GM12878 (cell line): ENCODE results near the gene UQCC5. TPM values are rescaled to one million over a fixed set of nuclear protein-coding genes. Genes with fewer than 3 reads are reported as not detected.

ENCODE experiments used
- ATAC-seq: fragments of 200-7000 bp; cut with Tn5 transposase; 3 replicates; pipeline ENCODE4 v1.9.1; 2020; ENCODE audit warnings: mild to moderate bottlenecking, moderate library complexity
- BruUV-seq: library from RNA; stranded (reverse); fragments of 400-500 nt; replicated peaks from 2 replicates; lab custom pipeline; 2021; lab: Mats Ljungman, UMichigan
- CTCF ChIA-PET: fragments of 300-600 bp; sonication (Branson Sonifier 250); formaldehyde crosslinking; extraction: SDS; loops from one replicate; lab custom pipeline; 2021; ENCODE audit warnings: inconsistent platforms; lab: Yijun Ruan, JAX
- POLR2A ChIA-PET: fragments of 350-600 bp; formaldehyde crosslinking; extraction: SDS; loops from one replicate; lab custom pipeline; 2021; ENCODE audit warnings: inconsistent platforms; lab: Charles Lee
- RAD21 ChIA-PET: fragments of 300-600 bp; sonication (Branson Sonifier 250); formaldehyde crosslinking; loops from one replicate; lab custom pipeline; 2023; ENCODE audit warnings: antibody characterized with exemption; ENCODE audit not compliant: unreplicated experiment; lab: Charles Lee
- SMC1A ChIA-PET: fragments of 300-600 bp; sonication (Branson Sonifier 250); formaldehyde crosslinking; loops from one replicate; lab custom pipeline; 2023; ENCODE audit not compliant: unreplicated experiment, uncharacterized antibody; lab: Charles Lee
- DNase-seq: peaks from one replicate; pipeline ENCODE4 v3.0.0-alpha.2; 2011; ENCODE audit warnings: low read depth, low spot score
- FAIRE-seq: peaks from 3 replicates; lab custom pipeline; 2011; peaks lifted over from hg19 to GRCh38; lab: Jason Lieb, UNC
- H2AFZ ChIP-seq: 2 replicates; pipeline ENCODE4 v1.6.0; 2011; ENCODE audit warnings: low read depth, low read length, control low read depth; ENCODE audit not compliant: control insufficient read depth
- H3K27ac ChIP-seq: 2 replicates; pipeline ENCODE4 v1.5.1; 2011; ENCODE audit warnings: control low read depth; ENCODE audit not compliant: control insufficient read depth, insufficient read depth
- H3K27me3 ChIP-seq, 2 experiments: replicated peaks in 1 of 2; 2 replicates each; pipeline versions ENCODE4 v1.6.0 to v1.6.1; 2011; ENCODE audit warnings: low read length in 1 of 2; ENCODE audit not compliant: control insufficient read depth in 2 of 2, insufficient read depth in 2 of 2
- H3K36me3 ChIP-seq, 2 experiments: 2 replicates each; pipeline ENCODE4 v1.5.1; 2011; ENCODE audit warnings: low read length in 1 of 2; ENCODE audit not compliant: control insufficient read depth in 2 of 2, insufficient read depth in 2 of 2
- H3K4me1 ChIP-seq: 2 replicates; pipeline ENCODE4 v1.6.1; 2011; ENCODE audit warnings: mild to moderate bottlenecking, low read length, moderate library complexity, mixed read lengths; ENCODE audit not compliant: control insufficient read depth, insufficient read depth
- H3K4me2 ChIP-seq: 2 replicates; pipeline ENCODE4 v1.6.0; 2011; ENCODE audit warnings: control low read depth; ENCODE audit not compliant: control insufficient read depth, insufficient read depth
- H3K4me3 ChIP-seq: fragments of 200-600 bp; sonication (generic); 2 replicates; pipeline ENCODE4 v1.5.1; 2016
- H3K79me2 ChIP-seq: 2 replicates; pipeline ENCODE4 v1.6.0; 2011; ENCODE audit warnings: low read length; ENCODE audit not compliant: control insufficient read depth, insufficient read depth
- H3K9ac ChIP-seq: 2 replicates; pipeline ENCODE4 v1.8.0; 2011; ENCODE audit warnings: low read length, control low read depth, mixed read lengths; ENCODE audit not compliant: control insufficient read depth, insufficient read depth
- H3K9me3 ChIP-seq: replicated peaks from 3 replicates; pipeline ENCODE4 v1.5.1; 2011; ENCODE audit warnings: mild to moderate bottlenecking, low read length; ENCODE audit not compliant: control insufficient read depth, insufficient read depth
- H4K20me1 ChIP-seq: 2 replicates; pipeline ENCODE4 v1.6.0; 2011; ENCODE audit not compliant: control insufficient read depth, insufficient read depth
- E2F8 ChIP-seq: fragments of 450-650 bp; IDR thresholded peaks from 2 replicates; pipeline ENCODE4 v1.6.1; 2018; ENCODE audit warnings: mild to moderate bottlenecking, low read depth, moderate library complexity; ENCODE audit not compliant: partially characterized antibody
- KLF5 ChIP-seq: fragments of 450-650 bp; IDR thresholded peaks from 2 replicates; pipeline ENCODE4 v1.6.1; 2014; ENCODE audit warnings: mild to moderate bottlenecking; ENCODE audit not compliant: partially characterized antibody
- MYC ChIP-seq: IDR thresholded peaks from 2 replicates; pipeline ENCODE4 v1.6.1; 2011; ENCODE audit warnings: mild to moderate bottlenecking, low read length, moderate library complexity, inconsistent platforms; ENCODE audit not compliant: insufficient read depth, insufficient replicate concordance, insufficient read length, severe bottlenecking
- ZNF274 ChIP-seq: IDR thresholded peaks from one replicate; pipeline ENCODE4 v1.8.0; 2011; ENCODE audit not compliant: insufficient read length, insufficient read depth
- ZZZ3 ChIP-seq: IDR thresholded peaks from 2 replicates; pipeline ENCODE4 v1.6.1; 2011; ENCODE audit warnings: low read depth; ENCODE audit not compliant: control insufficient read depth, insufficient read length
- WGBS: methylation state at CpG from one replicate; pipeline ENCODE4 v1.1.6; 2016; ENCODE audit warnings: low lambda C conversion rate; ENCODE audit not compliant: insufficient replicate concordance, insufficient coverage; ENCODE audit errors: missing lambda C conversion rate; 5-methylcytosine and 5-hydroxymethylcytosine counted together
- in situ Hi-C: fragments of 300-500 bp; cut with MboI; formaldehyde crosslinking; loops from 9 replicates; pipeline ENCODE4 v1.14.3; 2018; ENCODE audit warnings: mixed read lengths
- intact Hi-C: fragments of 100-400 bp; cut with micrococcal nuclease; formaldehyde crosslinking; loops from one replicate; pipeline ENCODE4 v1.14.2; 2022; ENCODE audit not compliant: unreplicated experiment
- polyA plus RNA-seq, 11 experiments: library from polyadenylated mRNA; depleted of rRNA in 4 of 11; unstranded in 6 of 11; stranded (reverse) in 5 of 11; fragments of >200 nt; fragmentation: Nextera tagmentation in 4 of 11; fragmentation: Illumina TruSeq in 1 of 11; extraction: Ambion mirVana in 4 of 11; extraction: Trizol in 1 of 11; gene quantifications; 1 replicate in 1 of 11; 2 replicates in 10 of 11; pipeline versions ENCODE4 v1.2.1 to v1.2.3, GENCODE V29; 2011 to 2016; ENCODE audit warnings: inconsistent platforms in 2 of 11, missing spikeins in 2 of 11, low read depth in 1 of 11
- total RNA-seq, 4 experiments: library from RNA; depleted of rRNA in 3 of 4; stranded (reverse); fragments of >200 nt in 3 of 4; fragmentation: Illumina TruSeq in 1 of 4; extraction: Trizol in 1 of 4; gene quantifications; 2 replicates each; pipeline versions ENCODE4 v1.2.1 to v1.2.3, GENCODE V29; 2013 to 2021

Gene UQCC5
- total and polyA plus RNA-seq, 10 of the 15 experiments (the other 5 are each of a cell fraction or from before 2014, with no cell fraction given) = 15.1 to 84.8 (median 28.0) TPM

DNA sequence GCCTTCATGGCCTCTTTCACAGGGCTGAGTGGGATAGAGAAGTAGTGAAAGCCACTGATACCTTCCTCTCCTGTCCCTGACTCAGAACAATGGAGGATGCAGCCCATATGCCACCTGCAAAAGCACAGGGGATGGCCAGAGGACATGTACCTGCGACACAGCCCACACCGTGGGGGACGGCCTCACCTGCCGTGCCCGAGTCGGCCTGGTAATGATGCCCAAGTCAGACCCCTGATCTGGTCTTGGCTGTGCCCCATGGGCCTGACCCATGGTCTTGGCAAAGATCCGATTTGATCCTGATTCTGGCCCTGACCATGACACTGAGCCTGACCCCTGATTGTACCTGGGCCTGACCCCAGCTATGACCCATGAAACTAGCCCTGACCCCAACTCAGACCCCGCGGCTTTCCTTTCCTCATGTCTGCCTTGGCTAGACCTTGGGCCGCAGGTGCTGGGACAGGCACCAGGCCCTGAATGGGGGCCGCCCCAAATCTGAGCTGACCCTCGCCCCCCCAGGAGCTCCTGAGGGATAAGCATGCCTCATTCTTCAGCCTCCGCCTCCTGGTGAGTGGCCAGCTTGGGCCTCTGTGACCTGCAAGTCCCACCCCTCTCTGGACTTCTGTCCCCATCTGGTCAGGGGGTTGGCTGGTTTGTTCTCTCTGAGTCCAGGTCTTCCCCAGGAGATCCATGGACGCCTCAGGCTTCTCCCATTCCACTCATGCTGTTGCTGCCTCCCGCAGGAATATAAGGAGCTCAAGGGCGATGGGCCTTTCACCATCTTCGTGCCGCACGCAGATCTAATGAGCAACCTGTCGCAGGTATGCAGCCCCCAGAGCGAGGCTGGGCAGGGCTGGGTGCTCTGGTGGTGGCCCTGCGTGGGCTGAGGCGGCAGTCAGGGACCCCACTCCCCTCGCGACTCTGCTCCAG lies 18.3 kb upstream of the UQCC5 start:
- H3K9me3 ChIP-seq = no peaks in the 10 kb centered on the region
- intact Hi-C loops (no loop called here), in situ Hi-C loops (no loop called here)
- 63% methylated on average over 25 of the region's 25 CpGs for WGBS
- H3K36me3 ChIP-seq = no peaks in the 10 kb centered on the region
- no peaks in the 10 kb centered on the region for H3K79me2 ChIP-seq
- no peak overlapping the region for H3K4me2 ChIP-seq
- FAIRE-seq = no peak
- ChIA-PET CTCF (interaction anchor here (0.6 to 0.8 kb wide), 2 partner anchors 27 to 66 kb away, joined by 3 to 5 read pairs; no protein-coding TSS in a partner anchor), SMC1A (no interaction called here), RAD21 (interaction anchor here (0.6 kb wide), 1 partner anchor 64 kb away, joined by 3 read pairs; no protein-coding TSS in a partner anchor), POLR2A (interaction anchor here (0.5 kb wide), 1 partner anchor 173 kb away, joined by 3 read pairs; no protein-coding TSS in a partner anchor)
- no peaks in the 10 kb centered on the region; a peak in 2 of 4 replicates for H3K27me3 ChIP-seq
- TF ChIP-seq KLF5 (no peak), MYC (no peak), E2F8 (no peak), ZNF274 (no peak), ZZZ3 (no peak)
- no peak for DNase-seq
- H4K20me1 ChIP-seq = no peaks in the 10 kb centered on the region
- no peaks in the 10 kb centered on the region for H3K4me1 ChIP-seq
- H3K4me3 ChIP-seq = no peak overlapping the region
- no peak overlapping the region for H3K27ac ChIP-seq
- no peak for ATAC-seq
- no peak overlapping the region for H3K9ac ChIP-seq
- BruUV-seq = no TSS peak
- H2AFZ ChIP-seq = no peak overlapping the region
